Measurements from ENCODE around the gene PARD3B.

- TF ChIP-seq, protein P1, sequence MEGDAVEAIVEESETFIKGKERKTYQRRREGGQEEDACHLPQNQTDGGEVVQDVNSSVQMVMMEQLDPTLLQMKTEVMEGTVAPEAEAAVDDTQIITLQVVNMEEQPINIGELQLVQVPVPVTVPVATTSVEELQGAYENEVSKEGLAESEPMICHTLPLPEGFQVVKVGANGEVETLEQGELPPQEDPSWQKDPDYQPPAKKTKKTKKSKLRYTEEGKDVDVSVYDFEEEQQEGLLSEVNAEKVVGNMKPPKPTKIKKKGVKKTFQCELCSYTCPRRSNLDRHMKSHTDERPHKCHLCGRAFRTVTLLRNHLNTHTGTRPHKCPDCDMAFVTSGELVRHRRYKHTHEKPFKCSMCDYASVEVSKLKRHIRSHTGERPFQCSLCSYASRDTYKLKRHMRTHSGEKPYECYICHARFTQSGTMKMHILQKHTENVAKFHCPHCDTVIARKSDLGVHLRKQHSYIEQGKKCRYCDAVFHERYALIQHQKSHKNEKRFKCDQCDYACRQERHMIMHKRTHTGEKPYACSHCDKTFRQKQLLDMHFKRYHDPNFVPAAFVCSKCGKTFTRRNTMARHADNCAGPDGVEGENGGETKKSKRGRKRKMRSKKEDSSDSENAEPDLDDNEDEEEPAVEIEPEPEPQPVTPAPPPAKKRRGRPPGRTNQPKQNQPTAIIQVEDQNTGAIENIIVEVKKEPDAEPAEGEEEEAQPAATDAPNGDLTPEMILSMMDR (IDR thresholded peaks at IDR 0.05; ENCODE audit: borderline replicate concordance, extremely low read depth, low read length, poor library complexity, severe bottlenecking) = no peak
- TF ChIP-seq EZH2 (IDR thresholded peaks at IDR 0.05; ENCODE audit: borderline replicate concordance, low read depth, low read length, severe bottlenecking) = no peak
Observed at GRCh38 chr2:204770735-204771134, 225.5 kb downstream of the PARD3B start.

Measured in DND-41 (cell line).